GM10248 (cell line): ENCODE measurements around the gene VENTX.

Source experiments
- CTCF ChIA-PET: fragments of 300-600 bp; sonication (Branson Sonifier 250); formaldehyde crosslinking; extraction: SDS; loops from one replicate; lab custom pipeline; 2021; ENCODE audit warnings: antibody characterized with exemption; lab: Yijun Ruan, JAX
- POLR2A ChIA-PET: fragments of 350-650 bp; sonication (Branson Sonifier 250); formaldehyde crosslinking; extraction: SDS; loops from one replicate; lab custom pipeline; 2020; ENCODE audit warnings: antibody characterized with exemption; lab: Yijun Ruan, JAX
- DNase-seq: peaks from one replicate; pipeline ENCODE4 v3.0.0; 2012; ENCODE audit errors: extremely low spot score
- CTCF ChIP-seq: IDR thresholded peaks from 2 replicates; pipeline ENCODE4 v1.5.1; 2012; ENCODE audit warnings: mild to moderate bottlenecking, low read depth; ENCODE audit errors: extremely low read depth, missing control alignments, control extremely low read depth

The VENTX gene

DNA sequence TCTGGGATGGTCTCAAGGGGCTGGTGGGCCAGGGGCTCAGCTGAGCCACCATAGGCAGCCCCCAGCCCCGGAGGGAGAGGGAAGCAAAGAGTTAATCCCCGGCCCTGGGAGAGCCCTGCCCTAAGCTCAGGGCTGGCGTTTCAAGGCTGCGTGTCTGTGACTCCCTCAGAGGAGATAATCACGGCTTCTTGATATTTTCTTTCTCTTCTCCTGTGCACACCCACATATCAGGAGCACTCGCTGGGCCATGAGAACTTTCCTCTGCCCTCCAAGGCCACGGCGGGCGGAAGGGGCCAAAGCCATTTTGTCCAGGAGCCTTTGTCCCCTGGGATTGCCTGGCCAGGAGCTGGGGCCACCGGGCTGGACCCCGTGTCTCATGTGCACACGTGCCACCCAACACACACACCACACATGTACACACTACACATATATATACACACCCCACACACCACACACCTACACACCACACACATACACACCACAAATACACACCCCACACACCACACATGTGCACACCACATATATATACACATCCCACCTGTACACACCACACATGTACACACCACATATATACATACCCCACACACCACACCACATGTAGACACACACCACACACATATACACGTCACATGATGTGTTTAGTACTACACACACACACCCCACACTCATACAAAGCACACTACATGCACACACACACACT, 16.9 kb downstream of the VENTX start:
- ChIA-PET CTCF (no interaction called here), POLR2A (no interaction called here)
- no peak for TF ChIP-seq CTCF
- DNase-seq = no peak

DNA sequence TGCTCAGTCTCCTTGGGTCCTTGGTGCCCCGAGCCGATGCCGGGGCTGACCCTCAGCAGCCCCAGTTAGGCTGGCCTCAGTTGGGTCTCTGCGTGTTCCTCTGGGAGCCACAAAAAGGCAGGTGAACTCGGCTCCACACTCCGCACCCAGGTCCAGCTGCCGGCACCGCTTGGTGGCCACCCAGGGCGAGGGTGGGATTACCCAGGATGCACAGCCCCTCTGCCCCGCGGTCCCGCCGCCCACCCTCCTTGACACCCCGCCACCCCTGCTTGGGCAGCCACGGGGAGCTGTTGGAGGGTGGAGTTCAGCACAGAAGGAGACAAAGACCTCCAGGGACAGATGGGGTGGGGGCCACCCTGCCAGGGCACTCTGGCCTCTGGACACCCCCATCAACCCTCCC, 17.7 kb downstream of the VENTX start:
- TF ChIP-seq CTCF = no peak
- ChIA-PET POLR2A (no interaction called here), CTCF (interaction anchor here (1.8 kb wide), 1 partner anchor 20 kb away, joined by 4 read pairs; no protein-coding TSS in a partner anchor)
- no peak for DNase-seq

DNA sequence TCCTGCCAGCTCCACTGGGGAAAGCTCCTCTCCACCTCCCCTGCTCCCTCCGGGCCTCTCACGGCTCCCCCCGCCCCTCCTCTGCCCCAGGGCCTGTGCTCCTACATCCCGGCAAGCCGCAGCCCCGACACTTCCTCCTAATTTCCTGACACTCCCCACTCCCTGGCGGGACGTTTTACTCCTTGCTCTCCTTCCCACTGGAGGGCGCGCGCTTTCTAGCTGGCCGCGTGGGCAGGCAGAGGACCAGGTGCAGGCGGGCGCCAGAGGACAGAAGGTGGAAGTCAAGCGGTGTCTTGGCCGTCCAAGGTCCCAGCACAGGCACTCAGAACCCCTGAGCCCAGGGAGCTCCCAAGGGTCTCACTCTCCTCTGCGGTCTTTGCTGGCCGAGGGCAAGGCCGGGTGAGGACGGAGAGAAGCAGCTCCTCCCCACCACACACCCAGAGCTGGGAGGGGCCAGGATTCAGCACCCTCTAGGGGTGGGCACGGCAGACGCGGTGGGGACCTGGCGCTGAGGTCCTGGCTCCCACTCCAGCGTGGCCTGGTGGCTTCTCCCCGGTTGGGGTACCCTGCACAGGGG, 19.9 kb downstream of the VENTX start:
- ChIA-PET POLR2A (no interaction called here), CTCF (interaction anchor here (0.6 to 2.2 kb wide), 7 partner anchors 11 to 603 kb away, joined by 3 to 11 read pairs (median 4); no protein-coding TSS in a partner anchor)
- TF ChIP-seq CTCF = peak; percentile 23
- peak; percentile 47 for DNase-seq

GRCh38 chr10:133258066-133258817, 20.6 kb downstream of the VENTX start:
- no peak for DNase-seq
- ChIA-PET CTCF (interaction anchor here (1.0 to 2.2 kb wide), 7 partner anchors 12 to 604 kb away, joined by 3 to 11 read pairs (median 5); partner anchors contain the start of gene ADAM8), POLR2A (no interaction called here)
- TF ChIP-seq CTCF = no peak

GRCh38 chr10:133258818-133259601, 21.4 kb downstream of the VENTX start:
- POLR2A ChIA-PET = no interaction called here
- CTCF ChIA-PET = interaction anchor here (1.3 kb wide), 2 partner anchors 17 to 45 kb away, joined by 3 to 5 read pairs; partner anchors contain the start of gene ADAM8
- no peak for TF ChIP-seq CTCF
- DNase-seq = no peak

- POLR2A ChIA-PET = no interaction called here
- TF ChIP-seq CTCF = no peak
- CTCF ChIA-PET = interaction anchor here (1.3 to 2.2 kb wide), 2 partner anchors 16 to 48 kb away, joined by 5 to 7 read pairs; partner anchors contain the start of gene ADAM8
- DNase-seq = no peak
These were observed 21.9 kb downstream of the VENTX start for GRCh38 chr10:133259602-133259989.
